ENCODE data around the gene SMURF2. TPM values are rescaled to one million over a fixed set of nuclear protein-coding genes. Genes with fewer than 3 reads are reported as not detected.
A peak's percentile ranks its signal among the peaks of the same experiment; 100 is the strongest.

SMURF2 gene
- total RNA-seq, 1 donor from 2014 or later, result 24.6 TPM

DNA sequence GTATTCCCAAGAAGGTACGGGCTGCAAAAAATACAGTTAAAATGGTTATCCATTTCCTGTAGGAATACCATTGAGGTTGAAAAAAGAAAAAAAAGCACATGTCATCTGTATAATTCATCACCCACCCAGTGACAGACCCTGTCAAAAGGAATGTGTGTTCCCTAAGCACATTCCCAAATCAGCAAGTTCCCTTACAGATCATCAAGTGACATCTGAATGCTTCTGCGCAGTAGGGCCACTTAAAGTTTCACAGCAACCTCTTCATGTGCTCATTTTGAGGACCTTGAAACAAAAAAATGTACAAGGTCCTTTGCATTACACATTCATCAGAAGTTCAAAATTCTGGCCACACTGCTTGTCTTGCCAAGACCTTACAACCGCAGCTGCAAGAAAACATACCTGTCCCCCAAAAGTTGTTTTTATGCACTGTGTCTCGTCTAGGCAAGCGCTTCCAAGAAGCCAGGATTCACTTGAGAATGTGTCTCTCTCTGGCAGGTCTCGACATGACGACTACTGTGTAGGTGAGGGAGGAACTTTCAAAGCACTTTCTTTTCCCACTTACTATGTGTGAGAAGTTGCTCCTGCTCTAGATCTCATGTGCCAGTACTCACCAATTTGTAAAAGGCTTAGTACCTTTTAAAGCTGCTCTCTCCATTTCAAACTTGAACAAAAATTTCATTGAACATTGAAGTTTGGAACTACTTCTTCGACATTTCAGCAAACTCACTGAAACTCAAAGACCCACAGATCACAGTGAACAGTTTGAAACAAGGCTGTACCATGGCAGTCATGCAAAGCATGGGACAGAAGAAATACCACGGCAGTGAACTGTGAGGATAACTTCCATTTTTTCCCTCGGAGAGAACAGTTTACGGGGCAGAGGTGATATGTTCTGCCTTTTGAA is 161.0 kb downstream of the SMURF2 start:
- H4K20me1 ChIP-seq (ENCODE audit: low read depth), result peaks cover 78% of the 10 kb centered on the region
- no peaks in the 10 kb centered on the region for H3K9me3 Mint-ChIP-seq
- peak overlapping the region; percentile 9 for H3K27ac ChIP-seq
- no peaks in the 10 kb centered on the region for H3K27me3 ChIP-seq
- no peak overlapping the region for H3K9ac ChIP-seq
- no peak for DNase-seq (ENCODE audit: low spot score)
- peaks cover 38% of the 10 kb centered on the region for H3K4me1 Mint-ChIP-seq
- H3K79me2 ChIP-seq (ENCODE audit: low read depth), result peaks cover 75% of the 10 kb centered on the region
- no peak overlapping the region for H3K4me3 Mint-ChIP-seq
- no peak overlapping the region for H3K4me2 ChIP-seq
- H3K27me3 Mint-ChIP-seq (ENCODE audit: insufficient read depth, low read depth), result peaks cover 11% of the 10 kb centered on the region
- TF ChIP-seq, protein P1, sequence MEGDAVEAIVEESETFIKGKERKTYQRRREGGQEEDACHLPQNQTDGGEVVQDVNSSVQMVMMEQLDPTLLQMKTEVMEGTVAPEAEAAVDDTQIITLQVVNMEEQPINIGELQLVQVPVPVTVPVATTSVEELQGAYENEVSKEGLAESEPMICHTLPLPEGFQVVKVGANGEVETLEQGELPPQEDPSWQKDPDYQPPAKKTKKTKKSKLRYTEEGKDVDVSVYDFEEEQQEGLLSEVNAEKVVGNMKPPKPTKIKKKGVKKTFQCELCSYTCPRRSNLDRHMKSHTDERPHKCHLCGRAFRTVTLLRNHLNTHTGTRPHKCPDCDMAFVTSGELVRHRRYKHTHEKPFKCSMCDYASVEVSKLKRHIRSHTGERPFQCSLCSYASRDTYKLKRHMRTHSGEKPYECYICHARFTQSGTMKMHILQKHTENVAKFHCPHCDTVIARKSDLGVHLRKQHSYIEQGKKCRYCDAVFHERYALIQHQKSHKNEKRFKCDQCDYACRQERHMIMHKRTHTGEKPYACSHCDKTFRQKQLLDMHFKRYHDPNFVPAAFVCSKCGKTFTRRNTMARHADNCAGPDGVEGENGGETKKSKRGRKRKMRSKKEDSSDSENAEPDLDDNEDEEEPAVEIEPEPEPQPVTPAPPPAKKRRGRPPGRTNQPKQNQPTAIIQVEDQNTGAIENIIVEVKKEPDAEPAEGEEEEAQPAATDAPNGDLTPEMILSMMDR (IDR thresholded peaks at IDR 0.05), result no peak
- TF ChIP-seq EZH2phosphoT487 (IDR thresholded peaks at IDR 0.05) (no peak), EZH2 (IDR thresholded peaks at IDR 0.05) (no peak)
- H3K27ac Mint-ChIP-seq, result no peak overlapping the region
- no peaks in the 10 kb centered on the region for H3K9me3 ChIP-seq (ENCODE audit: low read depth)
- peaks cover 94% of the 10 kb centered on the region for H3F3A ChIP-seq (ENCODE audit: low read depth)
- H2AFZ ChIP-seq (replicated peaks), result no peak overlapping the region
- H3K36me3 Mint-ChIP-seq, result peaks cover 50% of the 10 kb centered on the region
- no peak overlapping the region for H3K4me3 ChIP-seq
- H3K36me3 ChIP-seq, result peaks cover 55% of the 10 kb centered on the region
- peaks cover 18% of the 10 kb centered on the region for H3K4me1 ChIP-seq

DNA sequence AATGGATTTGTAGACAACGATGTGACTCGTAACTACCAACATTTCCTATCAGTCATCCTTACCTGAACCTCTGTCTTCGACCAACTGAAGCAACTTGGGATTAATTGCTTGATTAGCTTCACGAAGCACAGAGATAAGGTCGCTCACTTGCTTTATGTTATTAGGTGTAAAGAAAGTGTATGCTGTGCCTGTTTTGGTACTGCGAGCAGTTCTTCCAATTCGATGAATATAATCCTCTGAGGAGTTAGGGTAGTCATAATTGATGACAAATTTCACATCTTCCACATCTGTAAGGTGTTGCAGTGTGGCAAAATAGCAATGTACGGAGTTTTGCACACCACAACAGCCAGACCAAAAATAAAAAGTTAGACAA is 161.6 kb downstream of the SMURF2 start:
- peaks cover 7% of the 10 kb centered on the region for H3K27me3 Mint-ChIP-seq (ENCODE audit: insufficient read depth, low read depth)
- no peak overlapping the region for H3K27ac Mint-ChIP-seq
- TF ChIP-seq EZH2phosphoT487 (IDR thresholded peaks at IDR 0.05) (no peak), EZH2 (IDR thresholded peaks at IDR 0.05) (no peak)
- TF ChIP-seq, protein P1 (IDR thresholded peaks at IDR 0.05), result no peak
- Histone ChIP-seq H3F3A (ENCODE audit: low read depth) (peaks cover 89% of the 10 kb centered on the region), H3K4me1 (peaks cover 20% of the 10 kb centered on the region), H3K27ac (no peak overlapping the region), H3K4me3 (no peak overlapping the region), H3K4me2 (no peak overlapping the region), H3K9me3 (ENCODE audit: low read depth) (no peaks in the 10 kb centered on the region), H3K9ac (no peak overlapping the region), H2AFZ (replicated peaks) (no peak overlapping the region), H3K27me3 (no peaks in the 10 kb centered on the region), H3K79me2 (ENCODE audit: low read depth) (peaks cover 75% of the 10 kb centered on the region), H4K20me1 (ENCODE audit: low read depth) (peaks cover 85% of the 10 kb centered on the region), H3K36me3 (peaks cover 55% of the 10 kb centered on the region)
- H3K4me3 Mint-ChIP-seq, result peak overlapping the region; percentile 39
- no peaks in the 10 kb centered on the region for H3K9me3 Mint-ChIP-seq
- peaks cover 48% of the 10 kb centered on the region for H3K36me3 Mint-ChIP-seq
- peaks cover 43% of the 10 kb centered on the region for H3K4me1 Mint-ChIP-seq
- DNase-seq (ENCODE audit: low spot score), result no peak

DNA sequence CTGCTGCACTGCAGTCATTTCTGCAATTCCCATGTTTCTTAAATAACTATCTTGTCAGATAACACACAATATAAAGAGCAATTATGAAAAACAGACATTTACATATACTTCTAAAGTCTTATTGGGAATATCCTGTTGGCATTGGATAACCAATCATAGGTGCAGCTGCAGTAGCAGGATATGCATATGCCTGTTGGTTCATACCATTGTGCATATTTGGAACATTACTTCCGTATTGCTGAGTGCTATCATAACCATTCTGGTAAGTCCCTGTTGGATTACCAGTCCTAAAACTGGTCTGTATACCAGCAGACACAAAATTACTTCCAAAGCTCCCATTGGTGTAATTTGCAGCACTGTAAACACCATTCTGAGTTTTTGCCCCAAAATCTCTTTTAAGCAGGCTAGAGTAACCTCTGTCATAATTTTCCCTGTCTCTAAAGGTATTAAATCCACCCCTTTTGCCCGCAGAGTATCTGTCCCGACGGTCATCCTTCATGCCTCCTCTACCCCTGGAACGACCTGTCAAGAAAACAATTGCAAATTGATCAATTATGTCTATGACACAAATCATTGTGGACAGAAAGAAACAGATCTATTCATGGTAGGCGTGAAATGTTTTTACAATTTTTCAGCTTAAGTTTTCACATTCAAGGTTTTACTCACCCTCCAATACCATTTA is 162.2 kb downstream of the SMURF2 start:
- Mint-ChIP-seq H3K4me1 (peaks cover 41% of the 10 kb centered on the region), H3K36me3 (peaks cover 45% of the 10 kb centered on the region), H3K27ac (peak overlapping the region; percentile 24), H3K9me3 (no peaks in the 10 kb centered on the region), H3K4me3 (peak overlapping the region; percentile 39), H3K27me3 (ENCODE audit: insufficient read depth, low read depth) (peaks cover 7% of the 10 kb centered on the region)
- Histone ChIP-seq H3K36me3 (peaks cover 55% of the 10 kb centered on the region), H3K9me3 (ENCODE audit: low read depth) (no peaks in the 10 kb centered on the region), H3K9ac (no peak overlapping the region), H3K27ac (peak overlapping the region; percentile 91), H3K4me3 (no peak overlapping the region), H3K4me1 (peaks cover 23% of the 10 kb centered on the region), H3K27me3 (no peaks in the 10 kb centered on the region), H3F3A (ENCODE audit: low read depth) (peaks cover 86% of the 10 kb centered on the region), H2AFZ (replicated peaks) (no peak overlapping the region), H3K4me2 (no peak overlapping the region), H3K79me2 (ENCODE audit: low read depth) (peaks cover 75% of the 10 kb centered on the region), H4K20me1 (ENCODE audit: low read depth) (peaks cover 87% of the 10 kb centered on the region)
- TF ChIP-seq EZH2phosphoT487 (IDR thresholded peaks at IDR 0.05) (no peak), EZH2 (IDR thresholded peaks at IDR 0.05) (no peak)
- TF ChIP-seq, protein P1 (IDR thresholded peaks at IDR 0.05), result no peak
- DNase-seq (ENCODE audit: low spot score), result no peak

Data from neural progenitor cell (in vitro differentiated cells).